Measurements from ENCODE around the gene TOX2. TPM values are rescaled to one million over a fixed set of nuclear protein-coding genes. Genes with fewer than 3 reads are reported as not detected.

The TOX2 gene
- total RNA-seq, 2 experiments from 2014 or later = 1.5 to 1.7 TPM

DNA sequence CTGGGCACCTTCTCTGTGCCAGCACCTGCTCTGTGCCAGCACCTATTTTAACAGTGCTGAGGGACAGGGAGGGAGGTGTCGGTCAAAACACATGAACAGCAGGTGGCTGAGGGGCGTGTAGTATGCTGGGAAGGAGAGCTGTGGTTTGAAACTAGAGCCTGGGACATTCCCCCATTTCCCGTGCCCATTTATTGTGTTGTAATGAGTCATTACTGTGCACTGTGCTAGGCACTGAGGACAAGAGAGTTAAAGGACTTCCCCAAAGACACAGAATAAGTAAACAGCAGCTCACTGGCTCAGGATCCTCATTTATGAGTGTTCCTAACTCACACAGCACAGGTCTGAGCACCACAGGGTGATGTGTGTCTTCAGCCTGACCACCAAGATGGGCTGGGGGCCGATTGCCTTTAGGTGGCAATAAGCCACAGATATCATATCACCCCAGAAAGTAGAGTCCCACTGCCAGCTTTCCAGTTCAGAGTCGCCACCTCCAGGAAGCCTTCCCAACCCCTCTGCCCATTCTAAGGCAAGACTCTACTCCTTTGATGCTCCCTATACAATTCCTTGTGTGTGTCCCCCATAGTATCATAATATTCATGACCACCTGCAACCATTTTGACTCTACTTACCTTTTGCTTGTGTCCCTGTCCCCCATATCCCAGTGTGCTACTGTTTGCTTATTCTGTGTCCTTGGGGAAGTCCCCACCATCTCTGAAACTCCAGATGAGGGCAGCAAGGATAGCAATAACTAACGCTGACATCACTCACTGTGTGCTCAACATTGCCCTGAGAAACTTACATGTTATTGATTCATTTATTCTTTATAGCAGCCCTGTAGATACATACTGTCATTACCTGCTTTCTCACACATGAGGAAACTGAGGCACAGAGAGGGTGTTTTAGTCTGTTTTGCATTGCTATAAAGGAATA, 87.3 kb downstream of the TOX2 start:
- CTCF ChIA-PET = interaction anchor here (1.2 kb wide), 1 partner anchor 78 kb away, joined by 4 read pairs; no protein-coding TSS in a partner anchor
- DNase-seq (peak; percentile 35), ATAC-seq (peak; percentile 70)
- intact Hi-C loops (cut with micrococcal nuclease) = no loop called here
- Mint-ChIP-seq H3K27me3 (peaks cover 21% of the 10 kb centered on the region), H3K4me1 (ENCODE audit: low read depth) (peaks cover 13% of the 10 kb centered on the region), H3K4me3 (no peak overlapping the region), H3K27ac (no peak overlapping the region), H3K9me3 (no peaks in the 10 kb centered on the region), H3K36me3 (ENCODE audit: low read depth) (no peaks in the 10 kb centered on the region)
- POLR2A ChIA-PET = no interaction called here
- TF ChIP-seq, protein P1, sequence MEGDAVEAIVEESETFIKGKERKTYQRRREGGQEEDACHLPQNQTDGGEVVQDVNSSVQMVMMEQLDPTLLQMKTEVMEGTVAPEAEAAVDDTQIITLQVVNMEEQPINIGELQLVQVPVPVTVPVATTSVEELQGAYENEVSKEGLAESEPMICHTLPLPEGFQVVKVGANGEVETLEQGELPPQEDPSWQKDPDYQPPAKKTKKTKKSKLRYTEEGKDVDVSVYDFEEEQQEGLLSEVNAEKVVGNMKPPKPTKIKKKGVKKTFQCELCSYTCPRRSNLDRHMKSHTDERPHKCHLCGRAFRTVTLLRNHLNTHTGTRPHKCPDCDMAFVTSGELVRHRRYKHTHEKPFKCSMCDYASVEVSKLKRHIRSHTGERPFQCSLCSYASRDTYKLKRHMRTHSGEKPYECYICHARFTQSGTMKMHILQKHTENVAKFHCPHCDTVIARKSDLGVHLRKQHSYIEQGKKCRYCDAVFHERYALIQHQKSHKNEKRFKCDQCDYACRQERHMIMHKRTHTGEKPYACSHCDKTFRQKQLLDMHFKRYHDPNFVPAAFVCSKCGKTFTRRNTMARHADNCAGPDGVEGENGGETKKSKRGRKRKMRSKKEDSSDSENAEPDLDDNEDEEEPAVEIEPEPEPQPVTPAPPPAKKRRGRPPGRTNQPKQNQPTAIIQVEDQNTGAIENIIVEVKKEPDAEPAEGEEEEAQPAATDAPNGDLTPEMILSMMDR (IDR thresholded peaks at IDR 0.05) = no peak

DNA sequence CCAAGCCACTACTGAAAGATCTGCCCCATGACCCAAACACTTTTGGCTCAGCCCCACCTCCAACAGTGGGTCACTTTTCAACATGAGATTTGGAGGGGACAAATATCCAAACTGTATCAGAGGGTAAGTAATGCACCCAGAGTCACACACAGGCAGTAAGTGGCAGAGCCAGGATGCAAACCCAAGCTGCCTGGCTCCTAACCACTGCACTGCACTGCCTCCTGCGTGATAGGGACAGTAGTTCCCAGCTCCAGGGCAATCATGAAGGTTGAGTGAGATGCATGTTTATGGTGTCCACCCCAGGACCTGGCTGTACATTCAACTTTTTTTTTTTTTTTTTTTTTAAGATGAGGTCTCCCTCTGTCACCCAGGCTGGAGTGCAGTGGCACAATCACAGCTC, 88.2 kb downstream of the TOX2 start:
- Mint-ChIP-seq H3K9me3 (no peaks in the 10 kb centered on the region), H3K27ac (no peak overlapping the region), H3K36me3 (ENCODE audit: low read depth) (no peaks in the 10 kb centered on the region), H3K4me1 (ENCODE audit: low read depth) (peaks cover 13% of the 10 kb centered on the region), H3K4me3 (no peak overlapping the region), H3K27me3 (peaks cover 21% of the 10 kb centered on the region)
- ATAC-seq = no peak
- CTCF ChIA-PET = interaction anchor here (1.1 kb wide), 1 partner anchor 78 kb away, joined by 3 read pairs; no protein-coding TSS in a partner anchor
- DNase-seq = no peak
- POLR2A ChIA-PET = interaction anchor here (1.0 kb wide), 1 partner anchor 19 kb away, joined by 3 read pairs; no protein-coding TSS in a partner anchor
- intact Hi-C loops (cut with micrococcal nuclease) = no loop called here
- TF ChIP-seq, protein P1 (IDR thresholded peaks at IDR 0.05) = no peak

DNA sequence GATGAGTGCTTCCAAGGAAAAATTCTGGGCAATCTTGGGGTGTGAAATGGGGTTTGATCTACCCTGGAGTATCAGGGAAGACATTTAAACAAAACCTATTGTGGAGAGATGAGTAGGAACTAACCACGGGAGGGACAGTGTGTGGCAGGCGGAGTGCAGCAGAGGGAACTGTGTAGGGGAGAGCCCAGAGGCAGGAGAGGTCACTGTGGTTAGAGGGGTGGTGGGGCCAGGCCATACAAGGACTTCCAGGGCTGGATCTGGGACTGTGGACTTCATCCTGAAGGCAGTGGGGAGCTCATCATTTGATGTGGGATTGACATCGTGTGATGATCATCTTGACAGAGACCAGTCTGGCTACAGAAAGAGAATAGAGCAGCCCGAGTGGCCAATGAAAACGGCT, 89.0 kb downstream of the TOX2 start:
- ChIA-PET POLR2A (interaction anchor here (1.0 kb wide), 1 partner anchor 20 kb away, joined by 3 read pairs; no protein-coding TSS in a partner anchor), CTCF (interaction anchor here (1.1 kb wide), 1 partner anchor 77 kb away, joined by 3 read pairs; no protein-coding TSS in a partner anchor)
- Mint-ChIP-seq H3K27ac (no peak overlapping the region), H3K9me3 (no peaks in the 10 kb centered on the region), H3K27me3 (peaks cover 23% of the 10 kb centered on the region), H3K4me1 (ENCODE audit: low read depth) (peaks cover 13% of the 10 kb centered on the region), H3K4me3 (no peak overlapping the region), H3K36me3 (ENCODE audit: low read depth) (no peaks in the 10 kb centered on the region)
- ATAC-seq (no peak), DNase-seq (no peak)
- intact Hi-C loops (cut with micrococcal nuclease) = no loop called here
- TF ChIP-seq, protein P1 (IDR thresholded peaks at IDR 0.05) = no peak

DNA sequence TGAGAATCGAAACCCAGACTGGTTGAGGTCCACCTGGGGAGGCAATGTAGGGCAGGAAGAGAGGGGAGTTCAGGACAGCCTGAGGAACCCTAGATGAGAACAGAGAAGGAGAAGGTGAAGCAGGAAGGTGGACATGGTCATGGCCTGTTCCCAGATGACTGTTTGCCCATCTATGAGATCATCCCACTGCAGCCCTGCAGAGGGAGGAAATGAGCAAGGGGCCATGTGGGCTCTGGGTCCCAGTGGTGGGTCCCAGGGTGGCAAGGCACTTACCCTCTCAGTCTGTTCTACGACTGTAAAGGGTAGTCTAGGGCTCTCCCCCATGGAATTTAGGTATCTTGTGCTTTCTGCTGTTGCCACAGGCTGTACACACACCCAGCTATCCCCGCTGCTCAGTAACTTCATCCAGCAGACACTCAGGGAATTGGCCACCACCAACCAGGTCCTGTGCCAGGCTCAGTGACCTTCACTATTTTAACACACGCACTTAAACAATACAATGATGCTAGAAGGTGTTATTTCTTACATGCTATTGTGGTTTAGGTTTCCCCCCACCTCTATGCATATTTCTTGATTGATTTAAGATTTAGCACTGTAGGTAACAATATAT, 89.8 kb downstream of the TOX2 start:
- POLR2A ChIA-PET = no interaction called here
- no peaks in the 10 kb centered on the region for H3K9me3 Mint-ChIP-seq
- no peak for ATAC-seq
- peaks cover 13% of the 10 kb centered on the region for H3K4me1 Mint-ChIP-seq (ENCODE audit: low read depth)
- intact Hi-C loops (cut with micrococcal nuclease) = no loop called here
- TF ChIP-seq, protein P1 (IDR thresholded peaks at IDR 0.05) = no peak
- DNase-seq = no peak
- no peak overlapping the region for H3K27ac Mint-ChIP-seq
- CTCF ChIA-PET = no interaction called here
- H3K27me3 Mint-ChIP-seq = peaks cover 23% of the 10 kb centered on the region
- no peaks in the 10 kb centered on the region for H3K36me3 Mint-ChIP-seq (ENCODE audit: low read depth)
- no peak overlapping the region for H3K4me3 Mint-ChIP-seq

DNA sequence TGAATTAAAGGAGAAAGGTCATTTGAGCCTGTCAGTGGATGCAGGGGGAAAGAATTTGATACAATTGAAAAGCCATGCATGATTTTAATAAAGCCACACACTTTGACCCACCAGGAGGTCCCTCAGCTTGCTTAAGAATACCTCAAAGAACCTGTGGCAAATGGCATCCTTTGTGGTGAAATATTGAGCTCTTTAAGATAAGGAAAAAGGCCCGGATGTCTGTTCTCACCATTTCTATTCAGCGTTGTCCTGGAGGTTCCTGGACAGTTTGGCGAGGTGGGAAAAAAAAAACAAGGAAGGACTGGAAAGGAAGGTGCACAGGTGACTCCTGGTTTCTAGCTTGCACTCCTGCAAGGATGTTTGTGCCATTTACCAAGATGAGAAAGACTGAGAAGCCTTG, 91.0 kb downstream of the TOX2 start:
- ChIA-PET CTCF (interaction anchor here (1.0 kb wide), 1 partner anchor 13 kb away, joined by 3 read pairs; no protein-coding TSS in a partner anchor), POLR2A (no interaction called here)
- H3K4me3 Mint-ChIP-seq = no peak overlapping the region
- intact Hi-C loops (cut with micrococcal nuclease) = no loop called here
- H3K36me3 Mint-ChIP-seq (ENCODE audit: low read depth) = no peaks in the 10 kb centered on the region
- peaks cover 21% of the 10 kb centered on the region for H3K27me3 Mint-ChIP-seq
- ATAC-seq (no peak), DNase-seq (no peak)
- no peaks in the 10 kb centered on the region for H3K9me3 Mint-ChIP-seq
- no peak overlapping the region for H3K27ac Mint-ChIP-seq
- TF ChIP-seq, protein P1 (IDR thresholded peaks at IDR 0.05) = no peak
- peaks cover 17% of the 10 kb centered on the region for H3K4me1 Mint-ChIP-seq (ENCODE audit: low read depth)

Data from activated CD8-positive, alpha-beta T cell treated with anti-CD3 and anti-CD28 coated beads for 36 hours (primary cell).